GM21390 (cell line): ENCODE measurements around the gene ESYT3.
"Not testable (repeated sequence)": the region's sequence is repeated elsewhere in the genome, so short reads cannot be mapped to it uniquely, and the experiment has no call there.

Experiments used
- ATAC-seq: cut with Tn5 transposase; IDR thresholded peaks from one replicate; pipeline ENCODE4 v1.9.1; 2021; ENCODE audit not compliant: unreplicated experiment

Gene ESYT3

DNA sequence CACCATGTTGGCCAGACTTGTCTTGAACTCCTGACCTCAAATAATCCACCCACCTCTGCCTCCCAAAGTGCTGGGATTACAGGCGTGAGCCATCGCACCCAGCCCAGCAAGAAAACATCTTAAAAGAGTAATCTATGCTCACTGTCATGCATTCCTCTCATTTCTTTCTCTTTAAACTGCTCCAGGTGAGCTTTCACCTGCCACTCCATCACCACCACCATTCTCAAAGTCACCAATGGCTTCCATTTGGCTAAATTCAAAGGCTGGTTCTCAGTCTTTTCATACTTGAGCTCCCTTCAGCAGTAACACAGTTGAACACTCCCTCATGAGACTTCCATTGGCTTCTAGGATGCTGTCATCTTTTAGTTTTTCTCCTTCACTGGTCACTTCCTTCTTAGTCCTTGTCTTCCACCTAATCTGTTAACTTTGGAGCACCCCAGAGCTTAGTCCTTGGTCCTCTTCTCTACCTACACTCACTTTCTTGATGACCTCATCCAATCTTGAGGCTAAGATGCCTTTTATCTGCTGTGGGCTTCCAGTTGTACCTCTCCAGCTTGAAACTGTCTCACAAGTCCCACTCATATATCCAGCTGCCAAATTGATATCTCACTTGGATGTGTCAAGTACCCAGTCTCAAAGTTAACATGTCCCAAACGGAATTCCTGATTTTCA lies 27.0 kb upstream of the ESYT3 start:
- ATAC-seq, result no peak

DNA sequence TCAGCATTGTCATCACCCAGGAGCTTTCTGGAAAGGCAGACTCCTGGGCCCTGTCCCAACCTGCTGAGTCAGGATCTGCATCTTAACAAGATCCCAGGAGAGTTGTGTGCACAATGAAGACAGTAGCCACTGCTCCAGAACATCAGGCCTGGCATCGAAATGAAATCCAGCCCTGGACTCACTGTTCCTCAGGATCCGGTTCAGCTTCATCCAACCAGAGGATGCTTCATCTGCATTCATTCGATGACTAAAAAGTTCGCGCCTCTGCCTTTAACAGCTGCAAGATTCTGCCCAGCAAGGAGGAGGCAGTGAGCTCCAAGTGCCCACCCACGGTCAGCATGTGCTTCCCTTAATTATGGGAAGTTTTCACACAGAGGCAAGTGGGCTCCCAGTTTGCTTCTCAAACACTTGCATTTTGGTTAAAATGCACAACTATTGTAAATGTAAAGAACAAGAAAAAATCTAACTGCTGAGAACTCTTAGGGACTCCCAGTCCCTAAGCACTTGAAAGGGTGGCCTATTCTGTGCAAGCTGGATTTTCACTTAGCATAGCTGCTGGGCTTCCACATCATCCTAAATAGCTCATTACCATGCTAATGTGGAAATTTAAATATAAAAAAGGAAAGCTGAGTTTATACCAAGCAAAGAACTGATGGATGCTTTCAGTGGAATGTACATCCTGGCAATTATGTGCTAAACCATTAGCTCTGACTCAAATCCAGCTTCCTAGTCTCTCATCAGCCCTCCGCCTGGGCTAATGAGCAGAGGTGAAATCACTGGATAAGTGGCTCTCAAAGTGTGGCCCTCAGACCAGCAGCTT lies 25.5 kb upstream of the ESYT3 start:
- ATAC-seq, result no peak

DNA sequence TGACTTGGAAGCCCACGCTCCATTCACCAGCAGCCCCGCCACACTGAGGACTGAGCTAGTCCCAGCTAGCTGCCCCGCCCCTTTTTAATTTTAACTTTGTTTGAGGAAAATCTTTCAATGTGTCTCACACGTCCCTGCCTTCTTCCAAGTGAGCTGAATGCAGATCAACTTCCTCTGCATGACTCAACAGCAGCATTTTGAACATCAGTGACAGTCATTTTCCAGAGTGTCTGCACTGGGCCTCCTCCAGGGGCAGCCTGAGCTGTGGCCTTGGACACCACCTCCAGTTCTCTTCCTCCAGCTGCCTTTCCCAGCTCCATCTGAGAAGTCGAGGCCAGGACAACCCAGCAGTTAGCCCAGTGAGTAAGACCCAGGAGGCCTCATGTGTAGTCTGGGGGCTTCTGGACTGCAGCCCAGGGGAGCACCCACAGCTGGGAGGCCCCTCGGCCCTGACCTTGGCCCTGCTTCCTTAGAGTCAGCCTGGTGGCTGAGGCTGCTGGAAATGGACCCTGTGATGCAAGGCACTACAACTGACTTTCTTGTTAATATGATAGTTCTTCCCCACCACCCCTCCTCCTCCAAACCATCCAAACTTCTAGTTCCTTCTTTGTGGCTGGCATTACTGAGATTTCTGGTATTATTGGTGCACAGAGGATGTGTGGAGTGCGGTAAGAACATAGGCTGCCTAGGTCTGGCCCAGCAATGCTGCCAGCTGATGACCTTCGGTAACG lies 21.4 kb upstream of the ESYT3 start:
- ATAC-seq, result no peak

DNA sequence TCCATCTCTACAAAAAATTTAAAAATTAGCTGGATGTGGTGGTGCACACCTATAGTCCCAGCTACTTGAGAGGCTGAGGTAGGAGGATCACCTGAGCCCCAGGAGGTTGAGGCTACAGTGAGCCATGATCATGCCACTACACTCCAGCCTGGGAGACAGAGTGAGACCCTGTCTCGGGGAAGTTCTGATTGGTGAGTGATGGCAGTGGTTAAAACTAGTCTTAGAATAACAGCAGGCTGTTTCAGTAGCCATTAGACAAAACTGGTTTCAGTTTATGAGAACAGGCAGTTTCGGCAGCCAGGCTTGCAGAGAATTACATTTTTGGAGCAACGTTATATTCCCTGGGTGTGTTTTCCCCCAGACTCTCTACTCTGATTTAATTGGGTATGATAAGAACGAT lies 18.2 kb upstream of the ESYT3 start:
- ATAC-seq, result peak; percentile 49

DNA sequence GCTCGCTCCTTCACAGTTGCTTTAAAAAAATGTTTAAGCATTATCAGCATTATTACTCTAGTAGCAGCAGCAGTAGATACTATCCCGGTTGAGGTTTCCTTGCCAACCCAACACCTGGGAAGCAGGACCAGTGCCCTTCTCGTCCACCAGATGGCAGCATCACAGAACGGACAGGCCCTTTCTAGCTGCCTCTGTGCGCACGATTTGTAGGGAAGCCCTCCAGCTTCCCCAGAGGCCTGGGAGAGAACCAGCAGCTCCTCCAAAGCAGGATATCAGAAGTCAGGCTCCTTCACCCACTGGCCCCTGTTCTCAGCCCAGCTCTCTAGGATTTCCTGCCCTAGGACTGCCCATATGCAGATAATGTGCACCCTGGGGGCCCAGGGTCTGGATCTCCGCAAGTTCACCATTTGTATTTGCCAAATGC lies 16.8 kb upstream of the ESYT3 start:
- ATAC-seq, result peak; percentile 90

DNA sequence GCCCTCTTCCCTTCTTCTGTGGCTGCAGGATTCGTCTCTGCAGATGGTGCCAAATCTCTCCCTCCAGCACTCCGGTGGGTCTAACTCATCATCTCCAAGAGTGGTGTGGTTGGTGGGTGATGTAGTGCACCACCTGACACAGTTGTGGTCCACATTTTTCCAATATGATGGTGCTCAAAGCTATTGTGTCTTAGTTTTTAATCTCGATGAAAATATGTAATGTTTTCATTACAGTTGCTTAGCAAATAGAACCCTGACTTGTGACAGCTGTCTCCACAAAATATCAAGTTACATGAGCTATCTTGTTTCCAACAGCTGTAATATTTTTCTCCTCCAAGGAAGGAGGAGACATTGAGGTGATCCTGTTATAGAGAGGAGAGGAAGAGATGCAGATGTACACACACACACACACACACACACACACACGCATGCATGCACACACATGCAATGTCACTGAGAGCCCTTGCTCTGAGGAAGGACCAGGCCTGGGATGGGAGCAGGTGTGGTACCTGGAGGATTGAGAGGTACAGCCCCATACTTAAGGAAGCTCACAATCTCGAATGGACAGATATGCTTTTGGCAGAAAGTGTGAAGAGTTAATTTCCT lies 15.7 kb upstream of the ESYT3 start:
- no peak for ATAC-seq

DNA sequence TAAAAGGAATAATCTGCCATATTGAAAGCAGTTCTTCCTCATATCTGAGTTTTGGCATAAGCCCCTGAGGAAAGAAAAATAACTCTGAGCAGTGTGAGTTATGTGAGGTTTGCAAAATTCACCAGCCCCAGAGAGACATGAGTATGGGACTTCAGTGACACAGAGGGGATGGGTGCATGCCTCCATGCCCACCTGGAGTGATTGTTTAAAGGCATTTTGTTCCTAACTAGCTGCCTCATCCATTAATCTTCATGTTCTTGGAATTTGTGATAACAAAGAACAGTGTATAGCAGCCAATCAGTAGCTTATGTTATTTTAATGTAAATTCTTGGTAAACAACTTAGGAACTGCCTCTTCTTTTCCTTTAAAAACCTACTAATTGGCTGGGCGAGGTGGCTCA lies 11.1 kb upstream of the ESYT3 start:
- ATAC-seq, result no peak

DNA sequence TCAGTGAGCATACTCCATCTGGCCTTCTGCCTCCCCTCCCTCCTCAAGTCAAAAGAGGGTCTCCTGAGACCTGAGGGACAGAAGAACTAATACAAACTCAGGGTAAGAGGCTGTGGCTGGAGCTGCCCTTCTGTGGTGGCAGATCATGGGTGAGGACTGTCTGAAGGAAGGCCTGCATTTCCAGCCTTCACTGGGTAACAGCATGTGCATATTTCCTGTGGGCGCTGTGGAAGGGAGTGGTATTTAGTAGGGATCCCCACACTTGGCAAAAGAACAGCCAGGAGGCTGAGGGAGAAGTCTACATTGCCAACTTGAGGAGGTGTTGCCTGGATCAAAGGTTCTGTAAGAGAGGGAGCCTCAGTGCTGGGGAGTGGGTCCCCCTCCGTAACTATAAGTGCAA lies 10.1 kb upstream of the ESYT3 start:
- ATAC-seq, result no peak

DNA sequence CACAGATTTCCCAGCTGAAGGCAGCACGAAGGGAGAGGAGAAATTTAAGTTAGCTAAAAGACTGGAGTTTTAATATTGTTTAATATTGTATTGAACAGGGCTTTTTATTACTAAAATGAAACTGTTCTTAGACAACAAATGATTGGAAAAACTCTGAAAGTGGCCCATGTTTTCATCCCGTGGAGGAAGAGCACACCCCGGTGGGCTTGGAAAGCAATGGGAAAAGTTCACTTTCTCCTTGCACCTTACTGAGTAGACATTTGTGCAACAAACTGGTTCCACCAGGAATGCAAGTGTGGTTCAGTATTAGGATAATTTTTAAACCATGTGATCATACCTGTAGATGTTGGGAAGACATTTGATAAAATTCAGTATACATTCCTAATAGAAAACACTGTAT lies 8.2 kb upstream of the ESYT3 start:
- no peak for ATAC-seq

DNA sequence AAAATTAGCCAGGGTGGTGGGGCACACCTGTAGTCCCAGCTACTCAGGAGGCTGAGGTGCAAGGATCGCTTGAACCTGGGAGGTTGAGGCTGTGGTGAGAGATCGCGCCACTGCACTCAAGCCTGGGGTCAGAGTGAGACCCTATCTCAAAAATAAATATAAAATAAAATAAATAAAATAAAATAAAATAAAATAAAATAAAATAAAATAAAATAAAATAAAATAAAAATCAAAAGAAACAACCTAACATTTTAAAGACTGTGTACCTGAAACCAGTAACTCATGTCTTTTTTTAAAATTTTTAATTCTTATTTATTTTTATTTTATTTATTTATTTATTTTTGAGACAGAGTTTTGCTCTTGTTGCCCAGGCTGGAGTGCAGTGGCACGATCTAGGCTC lies 7.7 kb upstream of the ESYT3 start:
- ATAC-seq, result not testable (repeated sequence)

DNA sequence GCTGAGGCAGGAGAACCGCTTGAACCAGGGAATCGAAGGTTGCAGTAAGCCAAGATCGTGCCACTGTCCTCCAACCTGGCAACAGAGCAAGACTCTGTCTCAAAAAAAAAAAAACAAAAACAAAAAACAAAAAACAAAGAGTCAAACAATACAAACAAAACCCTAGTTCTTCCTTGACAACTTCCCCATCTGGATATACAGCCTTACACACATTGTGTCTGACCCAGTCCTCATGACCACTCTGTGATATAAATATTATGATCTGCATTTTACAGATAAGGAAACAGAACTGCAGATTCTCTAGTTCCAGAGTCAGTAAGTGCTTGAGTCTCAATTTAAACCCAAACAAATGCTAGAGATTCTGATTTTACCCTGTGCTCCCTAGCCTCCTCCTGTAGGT lies 4.8 kb upstream of the ESYT3 start:
- ATAC-seq, result no peak

DNA sequence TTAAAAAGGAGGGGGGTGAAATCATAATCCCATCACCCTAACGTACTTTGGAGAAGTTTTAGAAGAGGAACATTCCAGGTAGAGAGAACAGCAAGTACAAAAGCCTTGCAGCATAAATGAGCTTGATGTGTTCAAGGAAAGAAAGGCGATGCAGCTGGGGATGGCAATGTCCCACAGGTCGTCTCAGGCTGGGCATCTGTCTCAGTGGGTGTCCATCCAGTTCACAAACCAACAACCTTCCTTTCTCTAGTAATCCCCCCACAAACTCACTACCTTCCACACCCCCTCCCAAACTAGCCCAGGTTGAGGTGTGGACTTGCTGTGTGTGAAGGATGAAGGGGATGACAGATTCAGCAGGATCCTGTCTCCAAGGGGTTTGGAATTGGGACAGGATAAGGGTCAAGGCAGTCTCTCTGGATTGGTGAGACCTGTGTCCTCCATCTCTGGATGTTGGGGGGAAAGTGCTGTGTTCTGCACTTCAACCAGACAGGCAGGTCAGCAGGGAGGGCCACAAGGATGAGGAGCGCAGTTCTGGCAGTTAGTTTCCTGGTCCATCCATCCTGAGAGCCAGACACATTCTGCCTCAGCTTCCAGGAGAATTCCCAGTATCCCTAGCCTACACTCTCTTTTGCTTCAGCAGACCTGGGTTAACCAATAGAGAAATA lies 1.7 kb upstream of the ESYT3 start:
- ATAC-seq, result no peak

DNA sequence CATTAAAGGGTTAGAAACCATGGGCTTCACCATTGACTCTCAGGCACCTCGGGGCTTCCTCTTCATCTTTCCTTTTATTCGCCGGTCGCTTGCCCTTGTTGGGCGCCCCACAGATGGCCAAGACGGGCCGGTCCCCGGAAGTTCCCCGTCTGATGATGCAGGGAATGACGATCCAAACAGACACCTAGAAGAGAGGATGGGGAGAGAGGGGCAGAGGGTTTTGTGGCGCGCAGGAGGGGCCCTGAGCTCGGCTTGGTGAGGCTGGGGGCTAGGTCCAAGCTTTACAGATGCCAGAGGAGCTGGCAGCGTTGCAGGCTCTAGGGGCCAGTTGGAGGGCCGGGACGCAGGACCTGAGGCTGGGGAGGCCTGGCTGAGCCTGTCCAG lies 532 bp upstream of the ESYT3 start:
- no peak for ATAC-seq

DNA sequence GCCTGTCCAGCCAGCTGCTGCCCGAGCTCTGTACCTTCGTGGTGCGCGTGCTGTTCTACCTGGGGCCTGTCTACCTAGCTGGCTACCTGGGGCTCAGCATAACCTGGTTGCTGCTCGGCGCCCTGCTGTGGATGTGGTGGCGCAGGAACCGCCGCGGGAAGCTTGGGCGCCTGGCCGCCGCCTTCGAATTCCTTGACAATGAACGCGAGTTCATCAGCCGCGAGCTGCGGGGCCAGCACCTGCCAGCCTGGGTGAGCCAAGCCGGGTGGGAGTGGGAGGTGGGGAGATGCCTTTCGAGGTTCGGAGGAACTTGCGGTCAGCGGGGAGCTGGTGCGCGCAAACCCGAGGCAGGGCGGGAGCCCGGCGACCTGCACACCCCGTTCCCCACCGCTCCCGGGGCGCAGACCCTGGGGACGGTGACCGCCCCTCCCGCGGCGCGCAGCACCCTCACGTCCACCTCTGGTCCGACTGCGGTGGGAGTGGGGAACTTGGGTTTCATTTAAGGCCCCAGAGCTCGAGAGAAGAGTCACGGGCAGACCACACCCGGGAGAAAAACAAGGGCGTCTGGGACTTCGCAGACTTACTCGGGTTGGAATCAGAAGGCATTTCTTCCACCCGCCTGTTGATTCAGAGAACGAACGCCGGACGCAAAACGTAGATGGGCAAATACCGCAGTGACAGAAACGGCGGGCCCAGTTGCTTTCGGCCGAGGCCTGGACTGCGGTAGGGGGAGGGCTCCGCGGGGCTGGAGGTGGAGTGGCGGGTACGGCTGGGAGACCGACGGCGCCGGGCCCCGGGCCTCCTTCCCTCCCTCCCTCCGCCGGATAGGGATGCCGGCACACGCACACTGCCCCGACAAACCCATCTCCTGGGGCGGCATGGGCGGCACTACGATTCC lies 708 bp downstream of the ESYT3 start:
- no peak for ATAC-seq

DNA sequence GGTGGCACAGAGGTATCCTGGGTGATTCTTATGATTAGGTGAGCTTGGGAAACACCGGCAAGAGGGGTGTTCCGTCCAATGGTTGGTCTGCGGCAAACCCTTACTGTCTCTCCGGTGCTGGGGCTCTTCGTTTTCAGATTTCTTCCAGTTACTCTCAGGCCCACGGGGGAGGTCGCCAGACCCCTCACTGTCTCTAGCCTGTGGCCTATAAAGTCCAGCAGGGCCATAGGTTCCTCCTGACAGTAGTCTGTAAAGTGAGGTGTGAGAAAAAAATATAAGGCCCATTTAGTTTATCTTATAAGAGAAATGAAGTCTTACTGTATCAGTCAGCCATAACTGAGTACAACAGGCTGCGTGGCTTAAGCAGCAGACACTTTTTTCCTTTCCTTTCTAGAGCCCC lies 1.4 kb downstream of the ESYT3 start:
- ATAC-seq, result no peak

DNA sequence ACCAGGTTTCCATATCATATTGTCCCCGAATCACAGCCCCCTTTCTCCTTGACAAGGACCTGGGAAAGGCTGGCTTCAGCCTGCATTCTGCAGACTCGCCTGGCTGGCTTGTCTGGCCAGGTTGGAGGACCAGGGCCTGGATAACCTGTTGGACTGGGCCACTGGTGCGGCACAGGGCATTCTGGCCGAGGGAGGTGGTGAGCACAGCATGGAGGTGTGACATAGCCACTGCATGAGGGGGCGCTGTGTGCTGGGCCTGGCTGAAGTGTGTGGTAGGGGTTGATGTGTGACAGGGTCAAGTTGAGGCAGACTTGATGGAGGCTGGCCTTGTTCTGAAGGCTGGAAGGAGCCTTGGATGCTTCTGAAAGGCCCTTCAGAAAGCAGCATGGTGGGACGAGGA lies 2.9 kb downstream of the ESYT3 start:
- no peak for ATAC-seq

DNA sequence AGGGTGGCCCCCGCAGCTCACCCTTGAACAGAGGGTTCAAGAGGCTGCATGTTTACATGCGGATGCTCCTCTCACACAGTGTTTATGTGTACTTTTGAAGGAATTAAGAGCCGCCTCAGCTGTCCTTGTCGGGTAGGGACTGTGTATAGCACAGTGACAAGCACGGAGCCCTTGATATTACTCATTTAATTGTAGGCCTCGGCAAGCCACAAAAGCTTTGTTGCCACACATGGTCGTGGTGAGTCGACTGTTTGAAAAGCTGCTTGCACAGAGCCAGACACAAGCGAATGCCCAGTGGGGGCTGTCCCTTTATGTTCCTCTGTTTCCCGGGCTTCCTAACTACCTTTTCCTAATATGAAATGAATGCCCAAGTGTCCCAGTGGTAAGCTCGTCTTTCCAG lies 4.5 kb downstream of the ESYT3 start:
- ATAC-seq, result no peak

DNA sequence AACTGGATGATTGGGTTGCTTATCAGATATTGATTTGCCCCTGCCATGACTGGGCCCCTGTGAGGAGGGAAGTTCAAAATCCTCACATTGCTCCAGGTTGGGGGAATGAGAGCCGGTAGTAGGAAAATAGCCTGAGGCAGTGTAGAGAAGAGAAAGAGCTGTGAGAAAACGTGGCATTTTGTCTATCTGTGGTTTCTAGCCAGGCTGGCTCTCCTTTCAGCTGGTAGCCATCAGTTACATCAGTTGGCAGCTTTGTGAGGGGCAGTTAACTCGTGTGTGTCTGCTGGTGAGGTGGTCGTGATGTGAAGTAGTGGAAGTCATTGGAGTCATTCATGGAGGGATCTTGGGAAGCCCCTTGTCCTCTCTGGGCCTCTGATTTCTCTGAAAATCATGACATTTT lies 5.2 kb downstream of the ESYT3 start:
- no peak for ATAC-seq

DNA sequence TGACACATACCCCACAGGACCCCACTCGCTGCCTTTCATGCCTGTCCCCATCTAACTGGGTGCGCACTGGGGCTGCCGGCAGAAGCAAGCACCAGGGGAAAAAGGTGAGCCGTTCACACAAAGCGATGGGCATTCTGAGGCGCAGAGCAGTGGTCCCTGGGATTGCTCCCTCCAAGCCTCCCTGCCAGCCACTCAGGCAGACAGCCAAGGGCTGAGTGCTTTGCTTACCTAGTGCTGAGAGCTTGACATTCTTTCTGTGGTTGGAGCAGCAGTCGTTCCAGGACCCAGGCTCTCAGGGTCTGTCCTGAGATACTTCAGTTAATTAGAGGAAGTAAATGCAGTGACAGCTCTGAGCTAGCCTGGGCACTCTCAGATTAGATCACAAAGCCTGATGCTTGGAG lies 5.7 kb downstream of the ESYT3 start:
- no peak for ATAC-seq

DNA sequence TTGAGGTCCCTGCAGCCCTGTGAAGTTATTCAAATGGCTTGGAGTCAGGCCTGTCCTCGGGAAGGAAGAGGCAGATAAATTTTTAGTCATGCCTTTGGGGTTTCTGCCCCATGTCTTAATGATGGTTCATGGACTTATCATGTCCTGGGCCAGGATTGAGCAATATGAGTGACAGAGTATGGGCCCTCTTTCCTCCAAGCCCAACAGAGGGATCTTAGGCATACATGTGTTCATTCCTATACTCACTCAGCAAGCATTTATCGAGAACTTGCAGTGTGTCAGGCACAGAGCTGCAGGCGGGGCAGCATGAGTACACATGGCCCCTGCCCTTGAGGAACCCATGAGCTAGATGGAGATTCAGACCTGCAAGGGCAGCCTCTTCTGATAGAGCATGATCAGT lies 6.2 kb downstream of the ESYT3 start:
- no peak for ATAC-seq
